Stimulated activated CD8-positive, alpha-beta memory T cell treated with anti-CD3 and anti-CD28 coated beads, Interleukin-7, amount 100 ng/mL, for 1 hour (primary cell): Measurements from ENCODE around the gene TPM4.
"Not testable (repeated sequence)": the region's sequence is repeated elsewhere in the genome, so short reads cannot be mapped to it uniquely, and the experiment has no call there.

ENCODE experiments used
- DNase-seq, 2 donors: peaks; one replicate each; pipeline ENCODE4 v3.0.0-alpha.2; 2020; ENCODE audit warnings: low read depth in 2 of 2

TPM4 gene

DNA sequence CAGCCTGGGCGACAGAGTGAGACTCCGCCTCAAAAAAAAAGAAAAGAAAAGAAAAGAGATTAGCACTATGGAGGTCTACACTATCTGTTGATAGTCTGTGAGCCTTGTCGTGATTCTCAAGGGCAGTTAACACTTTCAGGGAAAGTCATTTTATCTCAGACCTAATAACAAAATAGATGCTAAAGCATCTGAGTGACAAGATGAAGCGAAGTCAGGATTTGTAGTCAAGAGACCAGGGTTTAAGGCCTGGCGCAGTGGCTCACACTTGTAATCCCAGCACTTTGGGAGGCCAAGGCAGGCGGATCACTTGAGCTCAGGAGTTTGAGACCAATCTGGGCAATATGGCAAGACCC, 22.1 kb downstream of the TPM4 start:
- DNase-seq, result no peak

- no peak for DNase-seq
Measured at GRCh38 chr19:16098821-16099220, 22.5 kb downstream of the TPM4 start.

DNA sequence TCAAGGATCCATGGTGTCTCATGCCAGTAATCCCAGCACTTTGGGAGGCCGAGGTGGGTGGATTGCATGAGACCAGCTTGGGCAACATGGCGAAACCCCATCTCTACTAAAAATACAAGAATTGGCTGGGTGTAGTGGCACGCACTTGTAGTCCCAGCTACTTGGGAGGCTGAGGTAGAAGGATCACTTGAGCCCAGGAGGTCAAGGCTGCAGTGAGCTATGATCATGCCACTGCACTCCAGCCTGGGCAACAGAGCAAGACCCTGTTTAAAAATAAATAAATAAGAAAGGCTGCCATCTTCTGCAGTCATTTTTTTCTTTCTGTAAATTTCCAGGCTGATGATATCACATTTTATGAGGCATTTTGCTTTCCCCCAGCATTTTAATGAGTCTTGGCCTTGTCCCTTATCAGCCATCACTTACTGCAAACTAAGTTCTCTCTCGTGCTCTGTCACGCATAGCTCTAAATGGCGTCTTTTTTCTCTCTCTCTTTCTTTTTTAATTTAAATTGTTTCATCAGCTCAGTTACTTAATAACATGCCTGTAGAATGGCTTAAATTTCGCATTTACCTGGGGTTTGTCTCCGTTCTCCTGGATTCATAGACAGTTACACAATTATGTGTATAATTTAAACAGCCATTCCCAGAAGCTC, 23.1 kb downstream of the TPM4 start:
- DNase-seq, result not testable (repeated sequence)

- no peak for DNase-seq
Measured at GRCh38 chr19:16100524-16100923, 24.2 kb downstream of the TPM4 start.

GRCh38 chr19:16104722-16105121, 28.4 kb downstream of the TPM4 start:
- no peak for DNase-seq

DNA sequence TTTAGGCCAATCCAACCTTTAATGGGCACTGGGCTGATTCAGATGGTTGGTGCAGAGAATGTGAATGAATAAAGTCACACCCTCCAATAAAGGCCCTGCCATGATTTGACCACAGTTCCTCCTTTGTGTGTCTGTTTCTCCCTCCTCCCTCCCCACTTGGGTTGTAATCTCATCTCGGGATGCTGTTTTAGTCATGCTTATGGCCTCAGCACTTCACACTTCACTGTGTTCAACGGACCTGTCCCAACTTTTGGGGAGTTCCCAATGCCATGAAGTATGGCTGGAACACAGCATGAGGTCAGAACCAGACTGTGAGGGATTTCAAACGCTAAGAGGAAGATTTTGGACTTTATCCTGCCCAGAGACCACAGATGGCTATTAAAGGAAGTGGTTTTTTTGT, 29.8 kb downstream of the TPM4 start:
- no peak for DNase-seq

DNA sequence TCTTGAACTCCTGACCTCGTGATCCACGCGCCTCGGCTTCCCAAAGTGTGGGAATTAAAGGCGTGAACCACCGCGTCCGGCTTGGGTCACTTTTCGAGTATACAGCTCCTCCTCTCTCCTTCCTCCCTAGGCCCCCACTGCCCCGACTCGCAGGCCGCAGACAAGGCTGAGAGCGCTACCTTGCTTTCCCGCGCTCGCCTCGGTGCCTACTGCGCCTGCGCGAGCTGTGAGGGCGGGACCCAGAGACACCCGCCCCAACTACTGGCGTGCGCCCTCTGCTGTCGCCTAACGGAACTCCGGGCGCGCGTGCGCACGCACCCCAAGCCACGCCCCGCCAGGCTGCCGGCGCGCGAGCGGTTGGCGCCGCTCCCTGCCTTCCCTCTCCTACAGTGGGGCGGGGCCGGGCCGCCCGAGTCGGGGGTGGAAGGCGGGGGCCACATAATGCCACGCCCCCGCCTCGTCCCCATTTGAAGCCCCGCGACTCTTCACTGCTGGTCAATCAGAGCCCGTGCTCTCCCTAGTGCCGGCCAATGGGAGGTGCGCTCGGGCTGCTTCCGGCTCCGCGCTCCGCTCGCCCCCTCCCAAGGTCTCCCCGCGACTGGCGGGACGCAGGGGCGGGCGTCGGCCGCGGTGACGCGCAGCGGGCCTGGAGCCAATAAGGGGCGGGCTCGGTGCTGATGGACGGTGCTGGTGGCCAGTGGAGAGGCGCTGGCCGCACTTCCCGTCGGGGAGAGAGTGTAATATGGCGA, 35.0 kb downstream of the TPM4 start, which contains the start of gene RAB8A:
TSS of gene RAB8A (plus strand) at position 730 of the 749 bp plus-strand sequence. CDS start at position 743, 13 bp downstream.
- peak; percentile 99 to 100 for DNase-seq

- DNase-seq, result no peak
Measured at GRCh38 chr19:16111909-16112752, 35.8 kb downstream of the TPM4 start.

DNA sequence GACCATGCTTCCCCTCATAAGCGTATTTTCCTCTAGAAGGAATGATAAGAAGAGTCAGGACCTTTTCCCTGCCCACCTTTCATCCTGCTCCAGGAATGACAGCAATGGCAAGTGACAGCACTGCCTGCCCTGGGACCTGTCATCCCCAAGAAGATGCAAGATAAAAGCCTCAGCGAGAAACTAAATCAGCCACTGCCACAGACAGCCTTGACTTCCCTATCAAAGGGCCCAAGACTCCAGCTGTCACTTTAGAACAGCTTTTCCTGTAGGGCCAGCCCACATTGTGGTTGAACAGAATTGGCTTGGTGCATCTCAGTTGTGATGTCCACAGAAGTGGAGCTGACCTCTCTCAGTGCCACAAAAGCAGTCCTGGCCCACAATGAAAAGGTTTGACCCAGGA, 36.5 kb downstream of the TPM4 start:
- DNase-seq, result no peak

GRCh38 chr19:16113727-16114126, 37.4 kb downstream of the TPM4 start:
- DNase-seq, result no peak

- no peak for DNase-seq
Measured at GRCh38 chr19:16115301-16116039, 39.2 kb downstream of the TPM4 start.

- no peak for DNase-seq
Measured at GRCh38 chr19:16116067-16116466, 39.8 kb downstream of the TPM4 start.

DNA sequence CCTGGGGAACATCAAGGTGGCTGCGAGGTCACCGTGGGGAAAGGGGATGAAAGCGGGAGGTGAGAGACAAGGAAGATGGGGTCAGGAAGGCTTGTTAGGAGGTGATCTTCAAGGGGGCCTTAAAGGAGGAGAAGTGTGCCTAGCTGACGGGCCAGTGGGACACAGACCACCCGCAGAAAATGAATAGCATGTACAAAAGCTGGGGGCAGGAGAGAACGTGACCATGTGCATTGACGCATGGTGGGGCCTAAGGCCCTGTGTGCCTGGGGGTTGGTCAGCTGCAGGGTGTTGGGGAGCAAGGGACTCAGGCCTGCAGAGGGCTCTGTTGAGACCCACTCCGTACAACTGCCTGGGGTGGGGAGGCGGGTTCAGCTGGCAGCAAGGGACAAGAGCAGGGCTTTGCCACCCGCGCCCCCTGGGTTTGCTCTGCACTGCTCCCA, 41.3 kb downstream of the TPM4 start:
- DNase-seq, result no peak

GRCh38 chr19:16118489-16119033, 42.3 kb downstream of the TPM4 start:
- DNase-seq, result no peak

DNA sequence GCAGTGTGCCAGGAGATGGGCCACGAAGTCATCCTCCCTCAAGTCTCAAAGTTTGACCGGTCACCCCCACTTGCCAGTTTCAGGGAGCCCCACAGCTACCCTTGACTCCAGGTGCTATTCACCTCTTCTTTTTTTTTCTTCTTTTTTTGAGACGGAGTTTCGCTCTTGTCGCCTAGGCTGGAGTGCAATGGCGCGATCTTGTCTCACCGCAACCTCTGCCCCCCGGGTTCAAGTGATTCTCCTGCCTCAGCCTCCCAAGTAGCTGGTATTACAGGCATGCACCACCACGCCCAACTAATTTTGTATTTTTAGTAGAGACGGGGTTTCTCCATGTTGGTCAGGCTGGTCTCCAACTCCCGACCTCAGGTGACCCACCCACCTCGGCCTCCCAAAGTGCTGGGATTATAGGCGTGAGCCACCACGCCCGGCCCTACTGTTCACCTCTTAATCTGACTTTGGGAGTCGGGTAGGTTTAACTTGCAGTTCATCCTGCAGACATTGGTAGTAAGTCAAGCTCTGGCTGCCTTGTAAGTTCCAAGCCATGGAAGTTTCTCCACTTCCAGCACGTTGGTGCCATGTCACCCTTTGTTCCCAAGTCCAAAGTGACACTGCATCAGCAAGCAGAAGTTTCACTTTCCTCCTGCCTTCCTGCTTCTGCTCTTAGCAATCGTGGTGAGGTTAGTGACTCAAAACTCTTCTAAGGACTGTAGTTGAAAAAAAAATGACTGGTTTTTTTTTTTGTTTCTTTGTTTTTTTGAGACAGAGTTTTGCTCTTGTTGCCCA, 43.0 kb downstream of the TPM4 start:
- DNase-seq, result not testable (repeated sequence)

DNA sequence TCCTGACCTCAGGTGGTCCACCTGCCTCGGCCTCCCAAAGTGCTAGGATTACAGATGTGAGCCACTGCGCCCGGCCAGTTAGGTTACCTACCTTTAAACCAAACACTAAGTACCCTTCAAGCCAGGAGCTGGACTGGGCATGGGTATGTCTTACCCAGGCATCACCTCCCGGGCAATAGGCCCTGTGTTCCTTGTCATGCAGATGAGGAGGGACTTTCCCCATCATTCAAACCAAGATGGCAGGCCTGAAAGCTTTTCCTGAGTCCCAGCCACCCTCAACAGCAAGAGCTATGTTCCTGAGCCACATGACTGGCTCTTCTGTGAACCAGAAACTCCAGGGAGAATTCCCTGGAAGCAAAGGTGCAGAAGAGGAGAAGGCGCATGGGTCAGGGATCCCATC, 44.8 kb downstream of the TPM4 start:
- no peak for DNase-seq

DNA sequence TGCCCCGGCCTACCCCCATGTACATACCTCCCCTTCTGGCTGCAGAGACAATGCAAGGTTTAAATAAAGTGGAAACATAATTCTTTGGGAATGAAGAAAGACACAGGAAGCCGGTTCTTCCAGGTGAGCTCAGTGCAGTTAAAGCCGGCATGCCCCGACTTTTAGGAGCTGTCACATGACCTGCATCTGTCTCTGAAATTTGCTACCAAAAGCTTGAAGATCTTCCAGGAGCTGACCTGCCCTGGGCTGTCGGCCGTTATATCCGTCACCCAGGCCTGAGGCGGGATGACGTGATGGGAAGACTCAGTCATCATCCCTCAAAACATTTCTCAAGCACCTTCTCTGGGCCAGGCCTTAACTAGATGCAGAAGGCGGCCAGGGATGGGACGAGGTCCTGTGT, 45.7 kb downstream of the TPM4 start:
- no peak for DNase-seq

- DNase-seq, result no peak
Measured at GRCh38 chr19:16124953-16125352, 48.7 kb downstream of the TPM4 start.

DNA sequence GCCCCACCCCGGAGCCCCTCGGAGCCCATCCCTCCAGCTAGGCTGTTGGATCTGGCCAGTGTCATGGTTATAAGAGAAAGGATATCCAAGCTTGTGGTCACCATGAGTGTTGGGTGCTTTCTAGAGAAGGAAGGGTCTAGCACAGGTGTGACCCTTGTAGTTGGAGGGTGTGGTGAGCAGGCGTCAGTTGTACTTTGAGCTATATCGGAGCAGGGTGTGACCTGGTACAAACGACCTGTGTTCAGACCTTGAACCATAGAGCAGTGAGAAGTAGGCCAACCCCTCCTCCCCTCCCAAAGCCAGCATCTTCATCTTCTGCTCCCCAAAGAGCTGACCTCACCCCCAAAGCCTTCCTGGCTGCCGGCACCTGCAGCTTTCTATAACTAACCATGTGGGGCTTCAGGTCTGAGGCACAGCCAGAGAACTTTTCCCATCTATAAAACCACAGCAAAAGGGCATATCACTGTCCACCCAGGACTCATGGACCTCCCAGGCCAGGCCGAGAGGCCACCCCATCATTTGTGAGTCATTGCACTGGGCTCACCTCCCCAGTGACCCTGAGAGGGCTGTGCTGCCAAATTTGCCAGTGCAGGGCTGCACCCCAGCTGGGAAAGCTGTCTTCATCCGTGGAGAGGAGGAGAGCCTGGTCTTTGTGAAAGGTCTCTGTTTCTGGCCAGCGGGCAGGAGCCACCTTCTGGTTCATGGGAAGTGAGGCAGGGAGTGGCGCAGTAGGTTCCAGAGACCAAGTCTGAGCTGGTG, 49.6 kb downstream of the TPM4 start:
- DNase-seq, result no peak

DNA sequence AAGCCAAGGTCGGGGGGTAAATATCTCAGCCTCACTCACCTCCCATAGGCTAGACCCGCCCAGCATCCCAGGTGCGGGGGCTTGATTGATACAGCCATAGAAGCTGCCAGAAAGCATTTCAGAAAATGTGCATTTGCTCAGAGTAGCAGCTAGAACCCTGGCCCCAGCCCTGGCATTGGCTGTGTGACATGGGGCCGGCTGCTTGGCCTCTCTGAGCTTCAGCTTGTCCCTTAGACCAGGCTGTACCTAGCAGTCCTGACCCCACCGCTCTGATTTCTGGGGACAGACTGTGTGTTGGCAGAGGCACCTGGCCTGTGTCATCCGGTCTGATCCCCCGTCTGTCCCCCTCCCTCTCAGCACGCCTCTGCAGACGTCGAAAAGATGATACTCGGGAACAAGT, 50.8 kb downstream of the TPM4 start:
- DNase-seq, result no peak
